Neural progenitor cell (in vitro differentiated cells): Measurements from ENCODE around the gene UBE2D3. TPM values are rescaled to one million over a fixed set of nuclear protein-coding genes. Genes with fewer than 3 reads are reported as not detected.

ENCODE experiments used
- DNase-seq: peaks from one replicate; pipeline ENCODE4 v3.0.0-alpha.2; 2016; ENCODE audit warnings: low spot score
- H2AFZ ChIP-seq: fragments of 200-600 bp; sonication (generic); replicated peaks from 2 replicates; pipeline ENCODE4 v1.6.1; 2016; ENCODE audit warnings: antibody characterized with exemption
- H3F3A ChIP-seq: fragments of 200-600 bp; sonication (generic); 2 replicates; pipeline ENCODE4 v1.6.1; 2016; ENCODE audit warnings: antibody characterized with exemption, low read depth
- H3K27ac ChIP-seq: fragments of 200-600 bp; sonication (generic); 2 replicates; pipeline ENCODE4 v1.5.1; 2016; ENCODE audit warnings: mild to moderate bottlenecking
- H3K27me3 ChIP-seq: fragments of 200-600 bp; sonication (generic); 2 replicates; pipeline ENCODE4 v1.6.1; 2016; ENCODE audit warnings: mild to moderate bottlenecking, moderate library complexity
- H3K36me3 ChIP-seq: fragments of 200-600 bp; sonication (generic); 2 replicates; pipeline ENCODE4 v1.5.1; 2016
- H3K4me1 ChIP-seq: fragments of 200-600 bp; sonication (generic); 2 replicates; pipeline ENCODE4 v1.6.1; 2016; ENCODE audit warnings: mixed run types
- H3K4me2 ChIP-seq: fragments of 200-600 bp; sonication (generic); 2 replicates; pipeline ENCODE4 v1.6.1; 2016
- H3K4me3 ChIP-seq: fragments of 200-600 bp; sonication (generic); 2 replicates; pipeline ENCODE4 v1.5.1; 2016
- H3K79me2 ChIP-seq: fragments of 200-600 bp; sonication (generic); 2 replicates; pipeline ENCODE4 v1.6.1; 2016; ENCODE audit warnings: low read depth
- H3K9ac ChIP-seq: fragments of 200-600 bp; sonication (generic); 2 replicates; pipeline ENCODE4 v1.6.1; 2016
- H3K9me3 ChIP-seq: fragments of 200-600 bp; sonication (generic); 2 replicates; pipeline ENCODE4 v1.5.1; 2016; ENCODE audit warnings: low read depth
- H4K20me1 ChIP-seq: fragments of 200-600 bp; sonication (generic); 2 replicates; pipeline ENCODE4 v1.6.1; 2016; ENCODE audit warnings: low read depth
- H3K27ac Mint-ChIP-seq: 3 replicates; pipeline ENCODE4 v1.8.0; 2021; ENCODE audit warnings: mixed read lengths
- H3K27me3 Mint-ChIP-seq: 2 replicates; pipeline ENCODE4 v1.8.0; 2022; ENCODE audit warnings: low read depth, mild to moderate bottlenecking, inconsistent platforms, moderate library complexity, mixed read lengths; ENCODE audit not compliant: insufficient read depth
- H3K36me3 Mint-ChIP-seq: 3 replicates; pipeline ENCODE4 v1.8.0; 2021; ENCODE audit warnings: mixed read lengths
- H3K4me1 Mint-ChIP-seq: 3 replicates; pipeline ENCODE4 v1.8.0; 2021; ENCODE audit warnings: mixed read lengths
- H3K4me3 Mint-ChIP-seq: 3 replicates; pipeline ENCODE4 v1.8.0; 2021; ENCODE audit warnings: mild to moderate bottlenecking, moderate library complexity, mixed read lengths
- H3K9me3 Mint-ChIP-seq: 3 replicates; pipeline ENCODE4 v1.8.0; 2020; ENCODE audit warnings: mixed read lengths
- CTCF ChIP-seq: fragments of 200-600 bp; sonication (generic); IDR thresholded peaks from 2 replicates; pipeline ENCODE4 v1.5.1; 2017; ENCODE audit warnings: antibody characterized with exemption, mild to moderate bottlenecking
- EZH2 ChIP-seq: fragments of 200-600 bp; sonication (generic); IDR thresholded peaks from 2 replicates; pipeline ENCODE4 v1.6.1; 2017; ENCODE audit warnings: antibody characterized with exemption, mild to moderate bottlenecking, moderate library complexity
- EZH2phosphoT487 ChIP-seq: fragments of 200-600 bp; sonication (generic); IDR thresholded peaks from 2 replicates; pipeline ENCODE4 v1.6.1; 2017; ENCODE audit warnings: antibody characterized with exemption
- total RNA-seq: library from RNA; depleted of rRNA; stranded (reverse); fragments of >200 nt; gene quantifications from 2 replicates; pipeline ENCODE4 v1.2.3, GENCODE V29; 2015; ENCODE audit warnings: low replicate concordance

The UBE2D3 gene
- total RNA-seq, 1 donor from 2014 or later, result 573 TPM

GRCh38 chr4:102862747-102863146 is 35.4 kb upstream of the UBE2D3 start:
- no peaks in the 10 kb centered on the region for H3F3A ChIP-seq
- H2AFZ ChIP-seq, result no peak overlapping the region
- no peak overlapping the region for H3K9ac ChIP-seq
- H3K27ac Mint-ChIP-seq, result no peak overlapping the region
- no peaks in the 10 kb centered on the region for H4K20me1 ChIP-seq
- H3K4me1 ChIP-seq, result peaks cover 13% of the 10 kb centered on the region
- H3K27ac ChIP-seq, result no peak overlapping the region
- H3K79me2 ChIP-seq, result peaks cover 52% of the 10 kb centered on the region
- peaks cover 12% of the 10 kb centered on the region for H3K9me3 ChIP-seq
- H3K4me3 Mint-ChIP-seq, result no peak overlapping the region
- H3K4me3 ChIP-seq, result no peak overlapping the region
- peaks cover 2% of the 10 kb centered on the region for H3K27me3 Mint-ChIP-seq
- H3K36me3 ChIP-seq, result peaks cover 6% of the 10 kb centered on the region
- TF ChIP-seq EZH2 (no peak), EZH2phosphoT487 (no peak), CTCF (no peak)
- no peak overlapping the region for H3K4me2 ChIP-seq
- no peak for DNase-seq
- H3K9me3 Mint-ChIP-seq, result peaks cover 37% of the 10 kb centered on the region
- H3K36me3 Mint-ChIP-seq, result peaks cover 41% of the 10 kb centered on the region
- H3K27me3 ChIP-seq, result no peaks in the 10 kb centered on the region
- H3K4me1 Mint-ChIP-seq, result peaks cover 11% of the 10 kb centered on the region

- Mint-ChIP-seq H3K9me3 (peaks cover 37% of the 10 kb centered on the region), H3K4me1 (peaks cover 5% of the 10 kb centered on the region), H3K36me3 (peaks cover 41% of the 10 kb centered on the region), H3K27me3 (peaks cover 2% of the 10 kb centered on the region), H3K27ac (no peak overlapping the region), H3K4me3 (no peak overlapping the region)
- H3K4me1 ChIP-seq, result peaks cover 5% of the 10 kb centered on the region
- H2AFZ ChIP-seq, result no peak overlapping the region
- no peaks in the 10 kb centered on the region for H3K27me3 ChIP-seq
- peaks cover 12% of the 10 kb centered on the region for H3K9me3 ChIP-seq
- H3K27ac ChIP-seq, result no peak overlapping the region
- H3F3A ChIP-seq, result no peaks in the 10 kb centered on the region
- no peak overlapping the region for H3K9ac ChIP-seq
- H3K4me3 ChIP-seq, result no peak overlapping the region
- H3K79me2 ChIP-seq, result peaks cover 45% of the 10 kb centered on the region
- DNase-seq, result no peak
- peaks cover 6% of the 10 kb centered on the region for H3K36me3 ChIP-seq
- TF ChIP-seq EZH2 (no peak), EZH2phosphoT487 (no peak), CTCF (no peak)
- H4K20me1 ChIP-seq, result no peaks in the 10 kb centered on the region
- H3K4me2 ChIP-seq, result no peak overlapping the region
Observed at GRCh38 chr4:102862016-102862415, 34.7 kb upstream of the UBE2D3 start.

DNA sequence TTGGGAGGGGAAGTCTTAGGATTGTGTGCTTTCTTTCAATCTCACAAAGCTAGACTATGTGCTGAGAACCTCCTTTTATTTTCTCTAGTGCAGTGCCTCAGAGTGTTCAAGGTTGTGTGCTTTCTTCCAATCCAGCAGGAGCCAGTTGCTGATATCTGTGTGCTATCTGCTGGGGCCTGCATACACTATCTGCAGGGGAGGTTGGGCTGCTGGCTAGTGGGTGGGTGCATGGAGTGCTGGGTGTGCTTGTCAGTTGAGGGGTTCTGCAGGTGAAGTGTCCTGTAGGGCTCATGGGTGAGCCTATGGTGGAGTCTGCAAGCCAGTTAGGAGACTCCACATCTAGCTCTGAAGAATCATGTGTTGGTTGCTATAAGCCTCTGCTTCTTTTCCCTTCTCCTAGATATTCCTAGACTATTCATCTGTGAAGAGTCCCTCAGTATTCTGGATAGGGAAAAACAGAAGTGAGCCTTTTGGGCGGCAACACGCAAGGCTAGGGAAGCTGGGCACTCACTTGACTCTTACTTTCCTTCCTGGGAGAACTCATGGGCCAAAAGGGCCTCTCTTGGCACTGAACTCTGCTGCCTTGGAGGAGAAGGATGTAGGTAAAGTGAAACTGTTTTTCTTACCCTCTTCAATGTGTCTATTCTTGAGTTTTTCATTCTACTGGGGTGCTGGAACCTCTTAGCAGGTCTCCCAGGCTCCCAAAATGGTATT is 33.4 kb upstream of the UBE2D3 start:
- H3K27ac ChIP-seq, result no peak overlapping the region
- no peaks in the 10 kb centered on the region for H3K4me1 Mint-ChIP-seq
- H3K4me3 ChIP-seq, result no peak overlapping the region
- H3K79me2 ChIP-seq, result peaks cover 32% of the 10 kb centered on the region
- H4K20me1 ChIP-seq, result no peaks in the 10 kb centered on the region
- H3K27me3 Mint-ChIP-seq, result peaks cover 2% of the 10 kb centered on the region
- peaks cover 12% of the 10 kb centered on the region for H3K9me3 ChIP-seq
- H3K4me2 ChIP-seq, result no peak overlapping the region
- H3F3A ChIP-seq, result no peaks in the 10 kb centered on the region
- peaks cover 6% of the 10 kb centered on the region for H3K36me3 ChIP-seq
- TF ChIP-seq EZH2 (no peak), EZH2phosphoT487 (no peak), CTCF (no peak)
- no peak overlapping the region for H3K9ac ChIP-seq
- no peak overlapping the region for H2AFZ ChIP-seq
- H3K27me3 ChIP-seq, result no peaks in the 10 kb centered on the region
- H3K4me1 ChIP-seq, result no peaks in the 10 kb centered on the region
- peaks cover 35% of the 10 kb centered on the region for H3K36me3 Mint-ChIP-seq
- DNase-seq, result no peak
- H3K27ac Mint-ChIP-seq, result no peak overlapping the region
- H3K9me3 Mint-ChIP-seq, result peaks cover 37% of the 10 kb centered on the region
- no peak overlapping the region for H3K4me3 Mint-ChIP-seq
